Brain pericyte (primary cell): ENCODE results near the gene SYT12.

ENCODE experiments used
- DNase-seq: peaks from one replicate; pipeline ENCODE4 v3.0.0-alpha.2; 2012; ENCODE audit warnings: low read depth, low spot score

SYT12 gene

GRCh38 chr11:67099831-67100324 lies 76.9 kb downstream of the SYT12 start:
- DNase-seq = no peak
